ENCODE data around the gene IFT25. TPM values are rescaled to one million over a fixed set of nuclear protein-coding genes. Genes with fewer than 3 reads are reported as not detected.
"Not testable (repeated sequence)": the region's sequence is repeated elsewhere in the genome, so short reads cannot be mapped to it uniquely, and the experiment has no call there.

IFT25 gene
- total and polyA plus RNA-seq, 9 donors = 22.4 to 30.3 (median 25.2) TPM

DNA sequence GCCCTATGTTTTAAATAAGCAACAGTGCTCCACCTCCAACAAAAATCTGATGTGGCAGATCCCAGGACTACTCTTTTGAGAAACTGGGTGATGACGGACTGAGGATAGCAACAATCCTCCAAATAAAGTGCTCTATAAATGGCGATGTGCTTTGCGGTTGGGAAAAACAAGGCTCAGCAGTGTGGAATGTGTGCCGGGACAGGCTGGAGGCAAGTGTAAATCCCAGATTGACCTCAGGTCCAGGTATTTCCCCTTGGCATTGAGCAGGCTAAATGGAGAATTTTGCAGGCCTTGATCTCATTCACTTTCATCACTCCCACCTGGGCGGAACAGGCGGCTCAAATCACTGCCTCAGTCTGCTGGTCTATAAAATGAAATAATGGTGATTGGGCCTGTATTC is 35.7 kb upstream of the IFT25 start:
- Histone ChIP-seq H3K27ac (ENCODE audit: low read length) (no peak overlapping the region), H3K4me1 (ENCODE audit: control insufficient read depth, insufficient read depth, low read length) (peaks cover 8% of the 10 kb centered on the region), H3K4me3 (ENCODE audit: low read length) (no peak overlapping the region), H3K9me3 (replicated peaks; ENCODE audit: control insufficient read depth, low read depth, low read length) (no peaks in the 10 kb centered on the region), H3K36me3 (ENCODE audit: control insufficient read depth, insufficient read depth, low read length) (peaks cover 6% of the 10 kb centered on the region), H3K27me3 (ENCODE audit: control insufficient read depth, insufficient read depth, low read length) (no peaks in the 10 kb centered on the region)
- WGBS (ENCODE audit: insufficient coverage) = 60% methylated on average over 1 of the region's 6 CpGs
- DNase-seq = peak; percentile 11

DNA sequence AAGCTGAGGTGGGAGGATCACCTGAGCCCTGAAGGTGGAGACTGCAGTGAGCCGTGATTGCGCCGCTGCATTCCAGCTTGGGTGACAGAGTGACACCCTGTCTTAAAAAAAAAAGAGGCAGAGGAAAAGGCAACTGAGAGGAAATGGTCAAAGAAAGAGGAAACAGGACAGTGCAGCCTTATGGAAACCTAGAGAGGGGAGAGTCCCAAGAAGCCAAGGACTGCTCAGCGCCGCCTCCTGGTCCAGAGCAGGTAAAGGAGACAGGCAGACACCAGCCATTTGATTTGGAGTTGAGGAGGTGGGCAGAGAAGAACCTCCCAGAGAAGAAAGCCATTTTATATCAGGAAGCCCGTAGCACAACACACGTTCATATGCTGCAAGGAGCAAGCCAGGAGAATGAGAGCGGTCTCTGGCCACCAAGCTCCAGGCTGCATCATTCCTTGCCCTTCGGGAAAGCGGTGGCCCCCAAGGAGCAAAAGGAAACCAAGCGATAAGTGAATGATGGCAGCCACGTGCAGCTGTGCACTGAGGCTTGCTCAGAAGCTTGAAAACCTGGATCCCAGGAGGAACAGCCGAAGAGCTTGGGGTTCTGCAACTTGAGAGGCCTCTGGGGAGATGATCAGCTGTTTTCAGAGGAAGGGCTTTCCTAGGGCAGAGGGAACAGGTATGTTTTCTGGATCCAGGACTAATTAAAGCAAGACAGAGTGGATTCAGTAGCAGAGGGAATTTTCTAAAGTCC is 34.4 kb upstream of the IFT25 start:
- no peaks in the 10 kb centered on the region for H3K9me3 ChIP-seq (replicated peaks; ENCODE audit: control insufficient read depth, low read depth, low read length)
- WGBS (ENCODE audit: insufficient coverage) = 58% methylated on average over 13 of the region's 13 CpGs
- peak; percentile 18 for DNase-seq
- H3K27ac ChIP-seq (ENCODE audit: low read length) = no peak overlapping the region
- H3K4me3 ChIP-seq (ENCODE audit: low read length) = no peak overlapping the region
- H3K27me3 ChIP-seq (ENCODE audit: control insufficient read depth, insufficient read depth, low read length) = no peaks in the 10 kb centered on the region
- peaks cover 8% of the 10 kb centered on the region for H3K4me1 ChIP-seq (ENCODE audit: control insufficient read depth, insufficient read depth, low read length)
- H3K36me3 ChIP-seq (ENCODE audit: control insufficient read depth, insufficient read depth, low read length) = peaks cover 6% of the 10 kb centered on the region

DNA sequence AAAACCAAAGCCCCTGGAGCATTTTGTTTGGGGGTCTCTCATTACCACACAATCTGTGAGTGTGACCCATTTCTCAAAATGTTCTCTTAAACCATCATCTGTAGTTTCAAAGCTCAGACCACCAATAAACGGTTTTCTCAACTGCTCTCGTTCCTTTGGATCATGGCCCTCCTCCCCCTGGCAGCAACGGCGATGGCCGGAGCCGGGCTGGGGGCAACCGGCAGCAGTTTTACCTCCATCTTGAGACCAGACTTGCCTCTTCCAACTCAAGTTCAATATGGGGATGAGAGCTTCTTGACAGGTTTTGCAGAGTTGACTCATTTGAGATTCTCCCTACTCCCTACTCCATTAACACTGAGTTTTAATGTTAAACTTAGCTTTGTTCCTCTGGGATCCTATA is 30.4 kb upstream of the IFT25 start:
- WGBS (ENCODE audit: insufficient coverage) = 77% methylated on average over 2 of the region's 7 CpGs
- Histone ChIP-seq H3K27me3 (ENCODE audit: control insufficient read depth, insufficient read depth, low read length) (no peaks in the 10 kb centered on the region), H3K36me3 (ENCODE audit: control insufficient read depth, insufficient read depth, low read length) (peaks cover 10% of the 10 kb centered on the region), H3K4me3 (ENCODE audit: low read length) (no peak overlapping the region), H3K27ac (ENCODE audit: low read length) (no peak overlapping the region), H3K4me1 (ENCODE audit: control insufficient read depth, insufficient read depth, low read length) (no peaks in the 10 kb centered on the region), H3K9me3 (replicated peaks; ENCODE audit: control insufficient read depth, low read depth, low read length) (no peaks in the 10 kb centered on the region)
- DNase-seq = no peak

DNA sequence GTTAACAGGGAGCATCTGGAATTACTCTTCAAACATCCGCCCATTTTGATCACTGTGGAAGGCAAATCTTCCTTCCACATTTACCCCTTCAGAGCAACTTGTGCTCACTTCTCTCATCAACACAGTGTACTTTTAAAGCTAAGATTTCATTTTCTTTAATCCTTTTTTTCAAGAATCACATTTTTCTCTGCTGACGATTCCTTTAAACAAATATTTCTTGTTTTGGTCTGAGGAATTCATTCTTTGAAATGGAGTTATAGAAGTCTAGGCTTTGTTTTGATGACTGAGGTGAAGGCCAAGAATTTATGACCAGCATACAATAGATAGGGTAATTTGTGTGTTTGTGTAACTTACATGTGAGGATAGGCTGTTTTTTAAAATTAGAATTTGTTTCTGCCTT is 26.2 kb upstream of the IFT25 start:
- Histone ChIP-seq H3K4me1 (ENCODE audit: control insufficient read depth, insufficient read depth, low read length) (no peaks in the 10 kb centered on the region), H3K27me3 (ENCODE audit: control insufficient read depth, insufficient read depth, low read length) (no peaks in the 10 kb centered on the region), H3K4me3 (ENCODE audit: low read length) (no peak overlapping the region), H3K27ac (ENCODE audit: low read length) (no peak overlapping the region), H3K36me3 (ENCODE audit: control insufficient read depth, insufficient read depth, low read length) (peaks cover 27% of the 10 kb centered on the region), H3K9me3 (replicated peaks; ENCODE audit: control insufficient read depth, low read depth, low read length) (no peaks in the 10 kb centered on the region)
- 100% methylated on average over 1 of the region's 2 CpGs for WGBS (ENCODE audit: insufficient coverage)
- DNase-seq = no peak

DNA sequence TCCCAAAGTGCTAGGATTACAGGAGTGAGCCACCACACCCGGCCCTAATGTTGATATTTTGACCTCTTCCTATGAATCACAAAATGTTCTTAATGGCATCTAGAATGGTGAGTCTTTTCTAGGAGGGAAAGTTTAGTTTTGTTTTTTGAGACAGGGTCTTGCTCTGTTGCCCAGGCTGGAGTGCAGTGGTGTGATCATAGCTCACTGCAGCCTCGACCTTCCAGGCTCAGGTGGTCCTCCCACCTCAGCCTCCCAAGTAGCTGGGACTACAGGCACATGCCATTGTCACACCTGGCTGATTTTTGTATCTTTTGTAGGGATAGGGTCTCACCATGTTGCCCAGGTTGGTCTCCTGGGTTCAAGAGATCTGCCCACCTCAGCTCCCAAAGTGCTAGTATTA is 23.8 kb upstream of the IFT25 start:
- H3K27me3 ChIP-seq (ENCODE audit: control insufficient read depth, insufficient read depth, low read length); H3K27ac ChIP-seq (ENCODE audit: low read length); H3K4me3 ChIP-seq (ENCODE audit: low read length); H3K4me1 ChIP-seq (ENCODE audit: control insufficient read depth, insufficient read depth, low read length); DNase-seq; H3K9me3 ChIP-seq (replicated peaks; ENCODE audit: control insufficient read depth, low read depth, low read length): not testable (repeated sequence)
- H3K36me3 ChIP-seq (ENCODE audit: control insufficient read depth, insufficient read depth, low read length) = peaks cover 31% of the 10 kb centered on the region
- WGBS (ENCODE audit: insufficient coverage) = no CpG with 5 or more reads among the region's 2 CpGs

DNA sequence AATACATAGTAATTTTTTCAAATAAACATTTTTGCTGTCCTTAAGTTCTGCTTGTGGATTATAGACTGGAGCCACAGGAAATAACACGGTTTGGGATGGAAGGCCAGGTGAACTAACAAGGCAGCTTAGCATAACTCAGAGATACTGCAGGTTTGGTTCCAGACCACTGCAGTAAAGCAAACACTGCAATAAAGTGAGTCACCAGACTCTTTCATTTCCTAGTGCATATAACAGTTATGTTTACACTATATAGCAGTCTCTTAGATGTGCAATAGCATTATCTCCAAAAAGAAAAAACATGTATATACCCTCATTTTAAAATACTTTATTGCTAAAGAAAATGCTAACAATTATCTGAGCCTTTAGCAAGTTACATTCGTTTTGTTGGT is 22.6 kb upstream of the IFT25 start:
- Histone ChIP-seq H3K27ac (ENCODE audit: low read length) (no peak overlapping the region), H3K27me3 (ENCODE audit: control insufficient read depth, insufficient read depth, low read length) (no peaks in the 10 kb centered on the region), H3K9me3 (replicated peaks; ENCODE audit: control insufficient read depth, low read depth, low read length) (no peaks in the 10 kb centered on the region), H3K36me3 (ENCODE audit: control insufficient read depth, insufficient read depth, low read length) (peaks cover 40% of the 10 kb centered on the region), H3K4me3 (ENCODE audit: low read length) (no peak overlapping the region), H3K4me1 (ENCODE audit: control insufficient read depth, insufficient read depth, low read length) (no peaks in the 10 kb centered on the region)
- no peak for DNase-seq
- 80% methylated on average over 1 of the region's 2 CpGs for WGBS (ENCODE audit: insufficient coverage)

DNA sequence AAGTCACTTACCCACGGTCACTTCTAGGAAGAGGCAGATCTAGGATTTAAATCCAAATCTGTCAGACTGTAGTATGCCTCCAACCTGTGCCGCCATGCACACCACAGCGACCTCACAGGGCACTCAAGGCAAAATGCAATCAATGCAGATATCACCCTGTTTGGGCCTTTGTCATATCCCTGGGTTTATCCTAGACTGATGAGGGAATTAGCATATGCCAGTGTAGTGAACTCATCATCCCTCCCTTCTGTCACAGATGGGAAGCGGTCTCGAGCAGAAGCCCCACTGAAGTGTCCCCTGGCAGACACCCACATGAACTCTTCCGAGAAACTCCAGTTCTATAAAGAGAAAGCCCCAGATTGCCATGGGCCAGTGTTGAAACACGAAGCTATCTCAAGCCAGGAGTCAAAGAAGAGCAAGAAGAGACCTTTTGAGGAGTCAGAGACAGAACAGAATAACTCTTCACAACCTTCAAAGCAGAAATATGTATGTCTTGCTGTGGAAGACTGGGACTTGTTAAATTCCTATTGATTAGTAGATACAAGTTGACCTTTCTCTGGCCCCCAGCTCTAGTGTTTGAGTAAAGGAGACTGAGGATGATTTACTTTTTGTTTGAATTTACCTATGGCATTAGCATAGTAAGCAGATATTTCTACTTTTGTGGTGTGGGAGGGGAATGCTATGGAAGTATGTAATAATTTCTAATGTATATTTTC is 22.1 kb upstream of the IFT25 start:
- H3K9me3 ChIP-seq (replicated peaks; ENCODE audit: control insufficient read depth, low read depth, low read length) = no peaks in the 10 kb centered on the region
- H3K27me3 ChIP-seq (ENCODE audit: control insufficient read depth, insufficient read depth, low read length) = no peaks in the 10 kb centered on the region
- H3K27ac ChIP-seq (ENCODE audit: low read length) = no peak overlapping the region
- WGBS (ENCODE audit: insufficient coverage) = 83% methylated on average over 2 of the region's 7 CpGs
- H3K4me3 ChIP-seq (ENCODE audit: low read length) = no peak overlapping the region
- DNase-seq = no peak
- peaks cover 42% of the 10 kb centered on the region for H3K36me3 ChIP-seq (ENCODE audit: control insufficient read depth, insufficient read depth, low read length)
- no peaks in the 10 kb centered on the region for H3K4me1 ChIP-seq (ENCODE audit: control insufficient read depth, insufficient read depth, low read length)

DNA sequence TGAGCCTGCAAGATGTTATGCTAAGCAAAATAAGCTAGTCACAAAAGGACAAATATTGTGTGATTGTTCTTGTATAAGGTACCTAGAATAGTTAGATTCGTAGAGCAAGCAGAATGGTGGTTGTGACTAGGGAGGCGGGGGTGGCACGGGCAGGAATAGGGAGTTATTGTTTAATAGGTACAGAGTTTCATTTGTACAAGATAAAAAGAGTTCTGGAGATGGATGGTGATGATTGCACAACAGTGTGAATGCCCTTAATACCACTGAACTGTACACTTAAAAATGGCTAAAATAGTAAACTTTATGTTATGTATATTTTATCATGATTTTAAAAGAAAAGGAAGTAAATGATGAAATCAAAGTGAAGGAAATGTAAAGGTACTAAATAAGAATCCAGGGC is 21.3 kb upstream of the IFT25 start:
- H3K4me1 ChIP-seq (ENCODE audit: control insufficient read depth, insufficient read depth, low read length) = no peaks in the 10 kb centered on the region
- no peak for DNase-seq
- H3K4me3 ChIP-seq (ENCODE audit: low read length) = no peak overlapping the region
- H3K27me3 ChIP-seq (ENCODE audit: control insufficient read depth, insufficient read depth, low read length) = no peaks in the 10 kb centered on the region
- H3K27ac ChIP-seq (ENCODE audit: low read length) = no peak overlapping the region
- no peaks in the 10 kb centered on the region for H3K9me3 ChIP-seq (replicated peaks; ENCODE audit: control insufficient read depth, low read depth, low read length)
- H3K36me3 ChIP-seq (ENCODE audit: control insufficient read depth, insufficient read depth, low read length) = peaks cover 47% of the 10 kb centered on the region
- 100% methylated on average over 3 of the region's 3 CpGs for WGBS (ENCODE audit: insufficient coverage)

DNA sequence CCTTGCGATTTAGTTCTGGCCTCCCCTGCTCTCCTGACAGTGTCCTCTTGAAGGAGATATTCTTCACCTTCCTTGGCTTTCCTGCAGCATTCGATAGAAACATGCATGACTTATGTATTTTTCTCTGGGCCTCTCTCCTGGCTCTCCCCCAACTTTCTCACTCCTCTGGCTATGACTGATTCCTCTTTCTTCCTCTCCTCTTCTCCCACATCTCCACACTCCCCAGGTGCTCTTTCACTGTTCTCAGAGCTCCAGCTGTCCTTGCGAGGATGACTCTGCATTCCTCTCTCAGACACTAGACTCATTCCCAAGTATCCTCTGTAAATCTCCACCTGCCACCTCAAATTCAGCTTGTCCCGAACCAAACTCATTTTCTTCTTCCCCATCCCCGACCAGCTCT is 18.6 kb upstream of the IFT25 start:
- Histone ChIP-seq H3K27ac (ENCODE audit: low read length) (no peak overlapping the region), H3K27me3 (ENCODE audit: control insufficient read depth, insufficient read depth, low read length) (no peaks in the 10 kb centered on the region), H3K4me1 (ENCODE audit: control insufficient read depth, insufficient read depth, low read length) (no peaks in the 10 kb centered on the region), H3K9me3 (replicated peaks; ENCODE audit: control insufficient read depth, low read depth, low read length) (no peaks in the 10 kb centered on the region), H3K36me3 (ENCODE audit: control insufficient read depth, insufficient read depth, low read length) (peaks cover 58% of the 10 kb centered on the region), H3K4me3 (ENCODE audit: low read length) (no peak overlapping the region)
- DNase-seq = peak; percentile 33
- WGBS (ENCODE audit: insufficient coverage) = 46% methylated on average over 5 of the region's 5 CpGs

DNA sequence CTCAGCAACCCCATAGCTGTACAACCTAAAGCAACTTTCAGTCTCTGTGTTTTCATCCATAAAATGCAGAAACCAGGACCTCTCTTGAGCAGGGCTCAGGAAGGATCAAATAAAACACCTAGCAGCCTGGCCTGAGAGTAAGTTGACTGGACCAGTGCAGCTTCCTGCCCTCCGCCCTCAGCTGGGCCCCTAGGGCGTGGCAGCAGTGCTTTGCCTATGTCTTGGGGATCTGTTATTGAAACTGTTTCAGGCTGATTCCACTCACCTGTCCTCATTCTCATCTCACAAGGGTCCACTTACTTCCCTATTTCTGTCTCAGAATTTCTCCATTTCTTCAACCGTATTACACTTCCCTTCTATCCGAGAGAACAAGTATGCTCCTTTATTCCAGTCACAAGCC is 18.0 kb upstream of the IFT25 start:
- H3K4me3 ChIP-seq (ENCODE audit: low read length) = no peak overlapping the region
- H3K4me1 ChIP-seq (ENCODE audit: control insufficient read depth, insufficient read depth, low read length) = no peaks in the 10 kb centered on the region
- H3K27me3 ChIP-seq (ENCODE audit: control insufficient read depth, insufficient read depth, low read length) = no peaks in the 10 kb centered on the region
- WGBS (ENCODE audit: insufficient coverage) = 70% methylated on average over 3 of the region's 4 CpGs
- DNase-seq = no peak
- H3K36me3 ChIP-seq (ENCODE audit: control insufficient read depth, insufficient read depth, low read length) = peaks cover 58% of the 10 kb centered on the region
- H3K27ac ChIP-seq (ENCODE audit: low read length) = no peak overlapping the region
- H3K9me3 ChIP-seq (replicated peaks; ENCODE audit: control insufficient read depth, low read depth, low read length) = no peaks in the 10 kb centered on the region
